ENCODE measurements around the gene ARIH1. TPM values are rescaled to one million over a fixed set of nuclear protein-coding genes. Genes with fewer than 3 reads are reported as not detected.

ARIH1 gene
- total and polyA plus RNA-seq, 2 donors (not counting 3 experiments of a cell fraction or from before 2014, with no cell fraction given): 25.1 to 144 TPM

DNA sequence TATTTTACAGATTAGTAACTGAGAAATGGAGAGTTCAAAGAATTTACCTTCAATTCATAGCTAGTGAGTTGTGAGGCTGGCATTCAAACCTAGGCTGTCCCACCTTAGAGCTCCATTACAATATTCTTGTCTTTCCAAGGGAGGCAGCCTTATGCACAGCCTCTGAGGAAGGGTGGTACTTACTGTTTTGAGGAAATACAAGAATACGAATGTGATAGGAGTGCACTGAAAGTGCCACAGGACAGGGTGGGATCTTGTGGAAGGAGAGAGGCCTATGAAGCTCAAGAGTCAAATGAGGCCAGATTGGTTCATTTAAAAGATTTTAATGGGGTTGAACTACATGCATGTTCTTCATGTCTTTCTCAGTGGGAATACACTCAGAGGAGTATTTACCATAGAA, 86.3 kb downstream of the ARIH1 start:
- intact Hi-C loops (cut with micrococcal nuclease) (no loop called here), dilution Hi-C loops (cut with MboI; ENCODE audit: extremely low pct_ligation_motif_present, low sequenced_read_pairs) (no loop called here)
- ChIA-PET CTCF (interaction anchor here (0.6 to 1.6 kb wide), 3 partner anchors 10 to 146 kb away, joined by 4 to 6 read pairs (median 4); no protein-coding TSS in a partner anchor), POLR2A (no interaction called here)
- Histone ChIP-seq H3K27me3 (ENCODE audit: control insufficient read depth in 2 of 2, insufficient read depth in 2 of 2, low read length in 2 of 2) (no peaks in the 10 kb centered on the region), H3K36me3 (ENCODE audit: control insufficient read depth in 2 of 2, extremely low read depth in 1 of 2, insufficient read depth in 2 of 2, low read length in 2 of 2) (peaks cover 2 to 7% of the 10 kb centered on the region in 2 experiments), H2AFZ (ENCODE audit: low read depth, low read length) (no peak overlapping the region), H3K4me2 (ENCODE audit: insufficient read depth, low read length) (no peak overlapping the region), H3K79me2 (ENCODE audit: control insufficient read depth, insufficient read depth, low read length) (peaks cover 47% of the 10 kb centered on the region), H3K27ac (ENCODE audit: insufficient read depth, low read depth, low read length) (no peak overlapping the region), H3K4me1 (ENCODE audit: control insufficient read depth, extremely low read depth, insufficient read depth, low read length) (peaks cover under 1% of the 10 kb centered on the region), H4K20me1 (replicated peaks; ENCODE audit: control insufficient read depth, extremely low read depth, insufficient read depth, low read length) (peaks cover 2% of the 10 kb centered on the region), H3K9me3 (replicated peaks; ENCODE audit: control insufficient read depth, insufficient read depth, low read length) (no peaks in the 10 kb centered on the region), H3K9ac (replicated peaks; ENCODE audit: extremely low read depth, insufficient read depth, low read length) (no peak overlapping the region), H3K4me3 (replicated peaks in 1 of 3; ENCODE audit: insufficient read depth in 1 of 3, low read depth in 1 of 3, low read length in 3 of 3) (no peak overlapping the region), H3K9me1 (replicated peaks; ENCODE audit: control insufficient read depth, extremely low read depth, insufficient read depth, low read length) (no peaks in the 10 kb centered on the region)
- BruUV-seq (replicated peaks): no TSS peak
- no peak for DNase-seq (ENCODE audit: low read depth, low spot score)
- TF ChIP-seq GATA2 (IDR thresholded peaks at IDR 0.05; ENCODE audit: insufficient read depth, insufficient read length, low read depth, low read length) (no peak), POLR2A (IDR thresholded peaks at IDR 0.05; ENCODE audit: low read depth, low read length) (no peak), JUN (IDR thresholded peaks at IDR 0.05; ENCODE audit: borderline replicate concordance, insufficient read depth, insufficient read length, low read depth) (no peak), EZH2 (IDR thresholded peaks at IDR 0.05; ENCODE audit: borderline replicate concordance, low read depth, low read length, severe bottlenecking) (no peak), FOS (IDR thresholded peaks at IDR 0.05; ENCODE audit: borderline replicate concordance, insufficient read depth, low read length) (no peak), POLR2AphosphoS5 (IDR thresholded peaks at IDR 0.05; ENCODE audit: insufficient read depth, low read depth, low read length) (no peak), MYC (IDR thresholded peaks at IDR 0.05; ENCODE audit: low read depth, low read length) (no peak)
- TF ChIP-seq, protein P1, sequence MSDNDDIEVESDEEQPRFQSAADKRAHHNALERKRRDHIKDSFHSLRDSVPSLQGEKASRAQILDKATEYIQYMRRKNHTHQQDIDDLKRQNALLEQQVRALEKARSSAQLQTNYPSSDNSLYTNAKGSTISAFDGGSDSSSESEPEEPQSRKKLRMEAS (IDR thresholded peaks at IDR 0.05; ENCODE audit: insufficient read depth, insufficient read length): no peak
- TF ChIP-seq, protein P2, sequence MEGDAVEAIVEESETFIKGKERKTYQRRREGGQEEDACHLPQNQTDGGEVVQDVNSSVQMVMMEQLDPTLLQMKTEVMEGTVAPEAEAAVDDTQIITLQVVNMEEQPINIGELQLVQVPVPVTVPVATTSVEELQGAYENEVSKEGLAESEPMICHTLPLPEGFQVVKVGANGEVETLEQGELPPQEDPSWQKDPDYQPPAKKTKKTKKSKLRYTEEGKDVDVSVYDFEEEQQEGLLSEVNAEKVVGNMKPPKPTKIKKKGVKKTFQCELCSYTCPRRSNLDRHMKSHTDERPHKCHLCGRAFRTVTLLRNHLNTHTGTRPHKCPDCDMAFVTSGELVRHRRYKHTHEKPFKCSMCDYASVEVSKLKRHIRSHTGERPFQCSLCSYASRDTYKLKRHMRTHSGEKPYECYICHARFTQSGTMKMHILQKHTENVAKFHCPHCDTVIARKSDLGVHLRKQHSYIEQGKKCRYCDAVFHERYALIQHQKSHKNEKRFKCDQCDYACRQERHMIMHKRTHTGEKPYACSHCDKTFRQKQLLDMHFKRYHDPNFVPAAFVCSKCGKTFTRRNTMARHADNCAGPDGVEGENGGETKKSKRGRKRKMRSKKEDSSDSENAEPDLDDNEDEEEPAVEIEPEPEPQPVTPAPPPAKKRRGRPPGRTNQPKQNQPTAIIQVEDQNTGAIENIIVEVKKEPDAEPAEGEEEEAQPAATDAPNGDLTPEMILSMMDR (IDR thresholded peaks at IDR 0.05; ENCODE audit: extremely low read depth in 1 of 2, insufficient read depth in 1 of 2, low read depth in 1 of 2, low read length in 2 of 2): no peak
- FAIRE-seq: no peak

All from endothelial cell of umbilical vein (primary cell).